SK-N-MC (cell line): ENCODE data around the gene IL17RB.
A peak's percentile ranks its signal among the peaks of the same experiment; 100 is the strongest.

Source experiments
- EZH2 ChIP-seq: fragments of 200-600 bp; sonication (generic); IDR thresholded peaks from one replicate; pipeline ENCODE4 v1.6.1; 2017; ENCODE audit warnings: antibody characterized with exemption
- POLR2AphosphoS5 ChIP-seq: IDR thresholded peaks from 2 replicates; pipeline ENCODE4 v1.6.1; 2012; ENCODE audit warnings: mild to moderate bottlenecking, low read depth, low read length, borderline replicate concordance

GRCh38 chr3:53881691-53882593 lies 35.6 kb downstream of the IL17RB start, which contains the start of gene ACTR8:
- TF ChIP-seq EZH2 (no peak), POLR2AphosphoS5 (peak; percentile 91)
